Measurements from ENCODE around the gene NRL. TPM values are rescaled to one million over a fixed set of nuclear protein-coding genes. Genes with fewer than 3 reads are reported as not detected.

The NRL gene
- total RNA-seq, 2 donors from 2014 or later: 0.88 to 2.7 TPM

- DNase-seq: no peak
- Histone ChIP-seq H3K9ac (ENCODE audit: low read depth in 2 of 2, low read length in 2 of 2) (no peak overlapping the region), H3K27me3 (peaks cover 1% of the 10 kb centered on the region), H3K4me1 (no peaks in the 10 kb centered on the region), H3K27ac (no peak overlapping the region), H3K4me3 (no peak overlapping the region), H3K9me3 (no peaks in the 10 kb centered on the region), H3K36me3 (no peaks in the 10 kb centered on the region)
- no peak for TF ChIP-seq CTCF (IDR thresholded peaks at IDR 0.05)
- intact Hi-C loops (cut with DNase I): no loop called here
These were observed 58.0 kb downstream of the NRL start for GRCh38 chr14:24056800-24057184.

DNA sequence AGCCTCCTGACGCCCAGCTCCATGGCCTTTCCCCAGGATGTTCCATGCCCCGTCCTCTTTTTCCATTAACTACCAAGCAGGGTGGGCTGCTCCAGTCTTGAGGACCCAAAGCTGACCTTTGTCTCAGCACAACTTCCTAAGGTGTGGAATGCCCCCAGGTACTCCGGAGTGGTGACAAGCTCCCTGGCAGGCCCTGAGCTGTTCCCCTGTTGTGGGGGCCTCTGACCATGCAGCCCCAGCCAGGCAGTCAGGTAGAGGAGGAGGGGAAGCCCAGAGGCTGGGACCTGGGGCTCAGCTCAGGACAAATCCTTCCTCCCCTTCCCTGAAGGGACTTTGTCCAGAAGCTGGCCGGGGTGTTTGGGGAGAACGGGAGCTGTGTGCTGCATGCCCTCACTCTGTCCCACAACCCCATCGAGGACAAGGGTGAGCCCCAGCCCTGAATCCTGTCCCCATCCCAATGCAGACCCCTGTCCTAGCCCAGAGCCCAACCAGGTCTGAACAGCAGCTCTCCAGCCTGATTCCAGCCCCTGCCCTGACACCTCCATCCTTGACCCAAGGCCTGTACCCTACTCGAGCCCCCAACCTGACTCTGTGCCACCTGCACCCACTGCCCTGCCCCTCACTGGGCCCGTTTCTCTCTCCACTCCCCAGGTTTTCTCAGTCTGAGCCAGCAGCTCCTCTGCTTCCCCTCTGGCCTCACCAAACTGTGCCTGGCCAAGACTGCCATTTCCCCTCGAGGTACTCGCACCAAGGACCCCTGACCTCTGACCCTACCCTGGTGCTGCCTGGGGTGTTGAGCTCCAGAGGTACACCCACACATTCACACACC, 58.6 kb downstream of the NRL start:
- H3K9ac ChIP-seq (ENCODE audit: low read depth in 2 of 2, low read length in 2 of 2): no peak overlapping the region
- H3K27ac ChIP-seq: no peak overlapping the region
- no peaks in the 10 kb centered on the region for H3K9me3 ChIP-seq
- peaks cover 5% of the 10 kb centered on the region for H3K27me3 ChIP-seq
- no peaks in the 10 kb centered on the region for H3K36me3 ChIP-seq
- no peak for DNase-seq
- H3K4me1 ChIP-seq: no peaks in the 10 kb centered on the region
- no peak overlapping the region for H3K4me3 ChIP-seq
- TF ChIP-seq CTCF (IDR thresholded peaks at IDR 0.05): no peak
- intact Hi-C loops (cut with DNase I): no loop called here

- Histone ChIP-seq H3K4me3 (no peak overlapping the region), H3K27me3 (peaks cover 5% of the 10 kb centered on the region), H3K9me3 (no peaks in the 10 kb centered on the region), H3K4me1 (no peaks in the 10 kb centered on the region), H3K36me3 (no peaks in the 10 kb centered on the region), H3K9ac (ENCODE audit: low read depth in 2 of 2, low read length in 2 of 2) (no peak overlapping the region), H3K27ac (no peak overlapping the region)
- intact Hi-C loops (cut with DNase I): no loop called here
- no peak for TF ChIP-seq CTCF (IDR thresholded peaks at IDR 0.05)
- no peak for DNase-seq
These were observed 60.1 kb downstream of the NRL start for GRCh38 chr14:24054646-24055045.

GRCh38 chr14:24054324-24054641, 60.5 kb downstream of the NRL start:
- H3K9ac ChIP-seq (ENCODE audit: low read depth in 2 of 2, low read length in 2 of 2): no peak overlapping the region
- H3K27me3 ChIP-seq: peaks cover 5% of the 10 kb centered on the region
- intact Hi-C loops (cut with DNase I): no loop called here
- no peaks in the 10 kb centered on the region for H3K4me1 ChIP-seq
- no peaks in the 10 kb centered on the region for H3K9me3 ChIP-seq
- TF ChIP-seq CTCF (IDR thresholded peaks at IDR 0.05): no peak
- no peak overlapping the region for H3K27ac ChIP-seq
- no peak for DNase-seq
- H3K4me3 ChIP-seq: no peak overlapping the region
- no peaks in the 10 kb centered on the region for H3K36me3 ChIP-seq

DNA sequence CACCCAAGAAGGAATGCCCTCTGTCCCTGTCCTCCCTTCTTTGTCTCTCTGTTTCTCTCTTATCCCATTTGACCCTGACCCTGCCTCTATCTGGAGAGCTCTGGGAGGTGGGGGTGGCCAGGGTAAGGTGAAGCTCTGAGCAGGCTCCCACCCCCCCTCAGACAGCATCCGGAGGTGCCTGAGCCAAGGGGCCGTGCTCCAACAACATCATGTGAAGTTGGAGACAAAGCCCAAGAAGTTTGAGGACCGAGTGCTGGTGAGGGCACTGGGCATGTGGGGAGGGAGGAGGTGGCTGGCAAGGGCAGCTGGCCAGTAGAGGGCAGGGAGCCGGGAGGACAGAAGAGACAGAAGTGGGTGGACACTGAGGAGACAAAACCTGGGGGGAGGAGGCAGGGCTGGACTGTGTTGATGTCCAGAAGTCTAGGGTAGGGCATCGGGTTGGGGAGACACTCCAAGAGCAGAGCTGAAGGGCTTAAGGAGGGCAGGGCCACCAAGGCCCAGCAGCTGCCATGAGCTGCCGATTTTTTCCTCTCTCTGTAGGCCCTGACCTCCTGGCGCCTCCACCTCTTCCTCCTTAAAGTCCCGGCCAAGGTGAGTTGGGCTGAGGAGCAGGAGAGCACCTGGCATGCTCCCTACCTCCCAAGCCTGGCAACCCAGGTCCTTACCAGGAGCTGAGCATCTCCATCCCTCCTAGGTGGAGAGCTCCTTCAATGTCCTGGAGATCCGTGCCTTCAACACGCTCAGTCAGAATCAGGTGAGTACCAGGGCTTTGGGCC, 61.0 kb downstream of the NRL start:
- Histone ChIP-seq H3K9ac (ENCODE audit: low read depth in 2 of 2, low read length in 2 of 2) (no peak overlapping the region), H3K4me1 (no peaks in the 10 kb centered on the region), H3K36me3 (no peaks in the 10 kb centered on the region), H3K4me3 (no peak overlapping the region), H3K9me3 (no peaks in the 10 kb centered on the region), H3K27me3 (peaks cover 5% of the 10 kb centered on the region), H3K27ac (no peak overlapping the region)
- intact Hi-C loops (cut with DNase I): no loop called here
- TF ChIP-seq CTCF (IDR thresholded peaks at IDR 0.05): no peak
- peak; percentile 13 for DNase-seq

All from colonic mucosa (tissue), 4 donors.